Measurements from ENCODE around the gene SCD.

Gene SCD

DNA sequence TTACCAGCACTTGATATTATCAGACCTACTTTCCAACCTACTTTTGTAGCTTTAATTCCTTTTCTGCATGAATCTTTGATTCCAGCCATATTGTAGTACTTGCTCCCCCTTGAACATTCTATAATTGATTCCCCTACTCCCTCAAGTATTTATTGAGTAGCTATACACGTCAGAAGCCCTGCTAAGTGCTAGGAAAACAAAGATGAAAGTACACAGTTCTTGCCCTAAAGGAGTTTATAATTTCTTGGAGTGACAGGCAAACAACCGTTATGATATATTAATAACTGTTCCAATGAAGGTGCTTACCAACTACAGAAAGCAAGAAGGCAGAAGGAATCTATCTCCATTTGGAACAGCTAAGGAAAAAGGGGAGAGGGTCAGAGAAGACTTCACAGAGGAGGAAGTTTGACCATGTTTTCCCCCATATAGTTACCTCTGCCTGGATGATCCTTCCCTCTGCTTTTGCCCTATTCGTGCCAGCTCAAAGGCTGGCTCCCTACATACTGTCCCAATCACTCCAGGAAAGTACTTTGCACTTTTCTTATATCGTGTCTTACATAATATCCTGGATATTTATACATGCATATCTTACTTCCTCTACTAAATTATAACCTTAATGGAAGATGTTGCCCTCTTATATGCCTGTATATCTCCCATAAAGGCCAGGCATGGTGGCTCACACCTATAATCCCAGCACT is 54.7 kb downstream of the SCD start:
- no peak for DNase-seq

DNA sequence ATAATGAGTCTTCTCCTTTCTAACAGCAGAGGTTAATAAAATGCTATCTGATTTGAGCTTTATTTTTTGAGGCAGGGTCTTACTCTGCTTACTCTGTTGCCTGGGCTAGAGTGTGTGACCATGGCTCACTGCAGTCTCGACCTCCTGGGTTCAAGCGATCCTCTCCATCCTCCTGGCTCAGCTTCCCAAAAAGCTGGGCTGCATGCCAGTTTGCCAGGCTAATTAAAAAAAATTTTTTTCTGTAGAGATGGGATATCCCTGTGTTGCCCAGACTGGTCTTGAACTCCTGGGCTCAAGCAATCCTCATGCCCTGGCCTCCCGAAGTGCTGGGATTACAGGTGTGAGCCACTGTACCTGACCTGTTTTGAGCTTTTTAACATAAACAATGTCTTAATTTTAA is 56.7 kb downstream of the SCD start:
- no peak for DNase-seq

DNA sequence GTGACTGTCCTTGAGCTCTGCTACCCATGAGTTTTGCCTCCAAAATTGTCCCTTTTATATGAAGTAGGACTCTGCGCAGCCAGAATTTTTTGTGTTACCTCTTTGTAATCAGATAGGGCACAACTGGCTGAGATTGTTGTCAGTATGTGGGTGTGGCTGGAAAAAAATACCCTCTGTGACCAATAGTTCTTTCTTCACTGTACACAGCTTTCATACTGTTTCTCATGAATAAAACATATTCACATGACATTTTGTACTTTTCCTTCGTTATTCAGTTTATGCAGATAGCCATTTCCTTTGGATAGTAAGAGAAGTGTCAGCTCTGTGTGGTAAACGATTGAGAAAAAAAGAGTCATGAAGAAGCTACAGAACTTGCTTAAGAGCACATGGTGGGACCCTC is 66.1 kb downstream of the SCD start:
- no peak for DNase-seq

Data from EL (cell line).